HEK293T (cell line): ENCODE measurements around the gene C3orf22.

Experiments
- CTBP1 ChIP-seq: fragments of 450-650 bp; IDR thresholded peaks from 2 replicates; pipeline ENCODE4 v1.6.1; 2016; ENCODE audit warnings: borderline replicate concordance
- FOXA1 ChIP-seq: fragments of 450-650 bp; IDR thresholded peaks from 2 replicates; pipeline ENCODE4 v1.6.1; 2016; ENCODE audit warnings: mild to moderate bottlenecking
- FOXK2 ChIP-seq: fragments of 450-650 bp; IDR thresholded peaks from 2 replicates; pipeline ENCODE4 v1.6.1; 2016; ENCODE audit warnings: mild to moderate bottlenecking
- FOXM1 ChIP-seq: fragments of 450-650 bp; IDR thresholded peaks from 2 replicates; pipeline ENCODE4 v1.6.1; 2017; ENCODE audit warnings: mild to moderate bottlenecking, borderline replicate concordance
- HDGF ChIP-seq: fragments of 450-650 bp; IDR thresholded peaks from 2 replicates; pipeline ENCODE4 v1.6.1; 2017; ENCODE audit warnings: antibody characterized with exemption, borderline replicate concordance
- PKNOX1 ChIP-seq: fragments of 450-650 bp; IDR thresholded peaks from 2 replicates; pipeline ENCODE4 v1.6.1; 2016
- SP1 ChIP-seq: fragments of 450-650 bp; IDR thresholded peaks from 2 replicates; pipeline ENCODE4 v1.6.1; 2017
- SUZ12 ChIP-seq: fragments of 450-650 bp; IDR thresholded peaks from 2 replicates; pipeline ENCODE4 v1.6.1; 2016; ENCODE audit warnings: mild to moderate bottlenecking
- TARDBP ChIP-seq: fragments of 450-650 bp; IDR thresholded peaks from 2 replicates; pipeline ENCODE4 v1.6.1; 2016
- ZNF384 ChIP-seq: fragments of 450-650 bp; IDR thresholded peaks from 2 replicates; pipeline ENCODE4 v1.6.1; 2016

DNA sequence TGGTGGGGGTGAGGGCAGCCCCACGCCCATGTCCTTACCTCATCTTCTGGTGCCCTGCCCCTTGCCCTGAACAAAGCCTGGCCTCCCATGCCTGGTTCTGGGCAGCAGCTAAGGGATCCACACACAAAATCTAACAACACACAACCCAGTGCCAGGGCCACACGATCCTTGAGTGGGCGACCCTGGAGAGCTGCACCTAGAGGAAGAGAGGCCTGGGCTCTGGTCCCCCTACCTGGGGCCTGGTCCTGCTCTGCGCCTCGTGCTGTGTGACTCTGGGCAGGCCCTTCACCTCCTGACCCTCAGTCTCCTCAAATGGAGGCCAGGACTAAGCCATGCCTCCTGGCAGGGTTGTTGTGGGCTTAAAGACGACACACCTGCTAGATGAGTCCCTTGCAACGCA is 20.0 kb upstream of the C3orf22 start:
- no peak for TF ChIP-seq SP1
- no peak for TF ChIP-seq FOXA1
- no peak for TF ChIP-seq SUZ12
- no peak for TF ChIP-seq CTBP1
- no peak for TF ChIP-seq PKNOX1
- no peak for TF ChIP-seq FOXK2
- no peak for TF ChIP-seq ZNF384
- no peak for TF ChIP-seq FOXM1
- TF ChIP-seq TARDBP: no peak
- TF ChIP-seq HDGF: no peak
